Measurements from ENCODE around the gene POLA1.

DNA sequence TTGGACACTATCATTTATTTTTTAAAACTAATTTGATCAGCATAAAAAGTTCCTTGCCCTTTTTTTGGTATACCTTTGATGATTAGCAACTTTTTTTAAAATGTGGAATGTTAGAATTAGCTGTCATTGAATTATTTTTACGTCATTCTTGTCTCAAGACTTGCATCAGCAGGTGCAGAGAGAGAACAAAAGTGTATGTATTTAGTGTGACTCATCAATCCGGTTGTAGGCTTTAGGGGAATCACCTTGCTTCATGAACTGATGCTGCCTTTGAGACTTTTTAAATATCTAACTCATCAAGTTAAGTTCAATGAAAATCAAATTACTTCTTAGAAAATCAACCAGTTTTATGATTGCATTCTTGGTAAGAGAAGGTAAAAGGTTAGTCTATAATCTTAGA is 197.0 kb downstream of the POLA1 start:
- TF ChIP-seq POLR2A (IDR thresholded peaks at IDR 0.05; ENCODE audit: low read depth, low read length): no peak
- TF ChIP-seq SMC3 (IDR thresholded peaks at IDR 0.05; ENCODE audit: low read depth, low read length): no peak
- TF ChIP-seq, protein P1, sequence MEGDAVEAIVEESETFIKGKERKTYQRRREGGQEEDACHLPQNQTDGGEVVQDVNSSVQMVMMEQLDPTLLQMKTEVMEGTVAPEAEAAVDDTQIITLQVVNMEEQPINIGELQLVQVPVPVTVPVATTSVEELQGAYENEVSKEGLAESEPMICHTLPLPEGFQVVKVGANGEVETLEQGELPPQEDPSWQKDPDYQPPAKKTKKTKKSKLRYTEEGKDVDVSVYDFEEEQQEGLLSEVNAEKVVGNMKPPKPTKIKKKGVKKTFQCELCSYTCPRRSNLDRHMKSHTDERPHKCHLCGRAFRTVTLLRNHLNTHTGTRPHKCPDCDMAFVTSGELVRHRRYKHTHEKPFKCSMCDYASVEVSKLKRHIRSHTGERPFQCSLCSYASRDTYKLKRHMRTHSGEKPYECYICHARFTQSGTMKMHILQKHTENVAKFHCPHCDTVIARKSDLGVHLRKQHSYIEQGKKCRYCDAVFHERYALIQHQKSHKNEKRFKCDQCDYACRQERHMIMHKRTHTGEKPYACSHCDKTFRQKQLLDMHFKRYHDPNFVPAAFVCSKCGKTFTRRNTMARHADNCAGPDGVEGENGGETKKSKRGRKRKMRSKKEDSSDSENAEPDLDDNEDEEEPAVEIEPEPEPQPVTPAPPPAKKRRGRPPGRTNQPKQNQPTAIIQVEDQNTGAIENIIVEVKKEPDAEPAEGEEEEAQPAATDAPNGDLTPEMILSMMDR (conservative IDR thresholded peaks at IDR 0.05; ENCODE audit: low read depth, low read length): no peak
- TF ChIP-seq MXI1 (IDR thresholded peaks at IDR 0.05; ENCODE audit: borderline replicate concordance, low read depth, low read length): no peak
- TF ChIP-seq CEBPB (IDR thresholded peaks at IDR 0.05; ENCODE audit: low read depth, low read length): no peak
- TF ChIP-seq RFX5 (IDR thresholded peaks at IDR 0.05; ENCODE audit: low read depth, low read length): no peak
- TF ChIP-seq, protein P2, sequence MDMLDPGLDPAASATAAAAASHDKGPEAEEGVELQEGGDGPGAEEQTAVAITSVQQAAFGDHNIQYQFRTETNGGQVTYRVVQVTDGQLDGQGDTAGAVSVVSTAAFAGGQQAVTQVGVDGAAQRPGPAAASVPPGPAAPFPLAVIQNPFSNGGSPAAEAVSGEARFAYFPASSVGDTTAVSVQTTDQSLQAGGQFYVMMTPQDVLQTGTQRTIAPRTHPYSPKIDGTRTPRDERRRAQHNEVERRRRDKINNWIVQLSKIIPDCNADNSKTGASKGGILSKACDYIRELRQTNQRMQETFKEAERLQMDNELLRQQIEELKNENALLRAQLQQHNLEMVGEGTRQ (IDR thresholded peaks at IDR 0.05; ENCODE audit: low read depth, low read length): no peak
- TF ChIP-seq CHD1 (IDR thresholded peaks at IDR 0.05; ENCODE audit: low read depth, low read length): no peak
- no peak for TF ChIP-seq BHLHE40 (IDR thresholded peaks at IDR 0.05; ENCODE audit: low read depth, low read length)
- TF ChIP-seq RCOR1 (IDR thresholded peaks at IDR 0.05; ENCODE audit: insufficient replicate concordance, low read length): no peak
- TF ChIP-seq, protein P3, sequence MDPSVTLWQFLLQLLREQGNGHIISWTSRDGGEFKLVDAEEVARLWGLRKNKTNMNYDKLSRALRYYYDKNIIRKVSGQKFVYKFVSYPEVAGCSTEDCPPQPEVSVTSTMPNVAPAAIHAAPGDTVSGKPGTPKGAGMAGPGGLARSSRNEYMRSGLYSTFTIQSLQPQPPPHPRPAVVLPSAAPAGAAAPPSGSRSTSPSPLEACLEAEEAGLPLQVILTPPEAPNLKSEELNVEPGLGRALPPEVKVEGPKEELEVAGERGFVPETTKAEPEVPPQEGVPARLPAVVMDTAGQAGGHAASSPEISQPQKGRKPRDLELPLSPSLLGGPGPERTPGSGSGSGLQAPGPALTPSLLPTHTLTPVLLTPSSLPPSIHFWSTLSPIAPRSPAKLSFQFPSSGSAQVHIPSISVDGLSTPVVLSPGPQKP (IDR thresholded peaks at IDR 0.05; ENCODE audit: borderline replicate concordance, low read depth, low read length): no peak
- no peak for TF ChIP-seq RAD21 (IDR thresholded peaks at IDR 0.05; ENCODE audit: low read length)
- no peak for TF ChIP-seq FOS (IDR thresholded peaks at IDR 0.05; ENCODE audit: low read depth, low read length)
- no peak for TF ChIP-seq MAZ (IDR thresholded peaks at IDR 0.05; ENCODE audit: borderline replicate concordance, low read depth, low read length)

Measured in IMR-90 (cell line).